K562 (cell line): Measurements from ENCODE around the gene GARIN1A. TPM values are rescaled to one million over a fixed set of nuclear protein-coding genes. Genes with fewer than 3 reads are reported as not detected.
A peak's percentile ranks its signal among the peaks of the same experiment; 100 is the strongest.

Experiments used
- CREB3L1 ChIP-seq: fragments of 450-650 bp; IDR thresholded peaks from 2 replicates; pipeline ENCODE4 v1.6.1; 2014; ENCODE audit warnings: low read depth, mild to moderate bottlenecking, moderate library complexity, borderline replicate concordance
- CTBP1 ChIP-seq: fragments of 450-650 bp; IDR thresholded peaks from 2 replicates; pipeline ENCODE4 v1.6.1; 2016; ENCODE audit warnings: borderline replicate concordance
- CTCF ChIP-seq, 3 experiments: IDR thresholded peaks in 2 of 3; conservative IDR thresholded peaks in 1 of 3; 2 replicates each; pipeline ENCODE4 v1.5.1; 2011 to 2012; ENCODE audit warnings: low read length in 3 of 3, mild to moderate bottlenecking in 3 of 3, control low read depth in 2 of 3, improper control_type of control experiment in 1 of 3, inconsistent platforms in 1 of 3, low read depth in 1 of 3, mixed read lengths in 1 of 3, moderate library complexity in 1 of 3; ENCODE audit not compliant: insufficient read depth in 2 of 3
- EP400 ChIP-seq: fragments of 450-650 bp; IDR thresholded peaks from 2 replicates; pipeline ENCODE4 v1.6.1; 2017; ENCODE audit warnings: antibody characterized with exemption, mild to moderate bottlenecking, moderate library complexity
- GABPB1 ChIP-seq: sonication (generic); formaldehyde crosslinking; IDR thresholded peaks from 2 replicates; pipeline ENCODE4 v1.8.0; 2022; ENCODE audit warnings: mild to moderate bottlenecking, missing genetic modification reagents
- HDAC1 ChIP-seq, 2 experiments: fragments of 450-650 bp; IDR thresholded peaks; 2 replicates each; pipeline ENCODE4 v1.6.1; 2016 to 2017; ENCODE audit warnings: inconsistent platforms in 1 of 2, mild to moderate bottlenecking in 1 of 2, moderate library complexity in 1 of 2
- STAT6 ChIP-seq: sonication (generic); formaldehyde crosslinking; IDR thresholded peaks from 2 replicates; pipeline ENCODE4 v1.8.1; 2023; ENCODE audit warnings: mild to moderate bottlenecking, missing genetic modification reagents
- ZBED1 ChIP-seq: IDR thresholded peaks from 2 replicates; pipeline ENCODE4 v1.6.1; 2014
- ZBTB40 ChIP-seq, 2 experiments: fragments of 450-650 bp in 1 of 2; sonication (generic) in 1 of 2; formaldehyde crosslinking in 1 of 2; IDR thresholded peaks; 2 replicates each; pipeline versions ENCODE4 v1.7.1 to v1.9.0; 2016 to 2022; ENCODE audit warnings: inconsistent platforms in 1 of 2, mild to moderate bottlenecking in 1 of 2, missing genetic modification reagents in 1 of 2
- ZFP30 ChIP-seq: fragments of 250-450 bp; sonication (Bioruptor Pico); IDR thresholded peaks from 2 replicates; pipeline ENCODE4 v1.8.0; 2022; ENCODE audit warnings: moderate library complexity, mild to moderate bottlenecking, inconsistent platforms, borderline replicate concordance
- ZZZ3 ChIP-seq: fragments of 450-650 bp; IDR thresholded peaks from 2 replicates; pipeline ENCODE4 v1.6.1; 2016; ENCODE audit warnings: antibody characterized with exemption, mild to moderate bottlenecking, moderate library complexity
- polyA plus RNA-seq, 8 experiments: library from polyadenylated mRNA; depleted of rRNA in 4 of 8; stranded (reverse) in 5 of 8; unstranded in 3 of 8; fragments of >200 nt; fragmentation: Nextera tagmentation in 2 of 8; fragmentation: Illumina TruSeq in 1 of 8; extraction: Ambion mirVana in 2 of 8; extraction: Trizol in 1 of 8; gene quantifications; 2 replicates each; pipeline versions ENCODE4 v1.2.1 to v1.2.3, GENCODE V29; 2011 to 2014; ENCODE audit warnings: inconsistent platforms in 1 of 8, missing spikeins in 1 of 8
- total RNA-seq, 7 experiments: library from RNA; depleted of rRNA in 6 of 7; stranded (reverse); fragments of >200 nt in 6 of 7; fragmentation: Illumina TruSeq in 2 of 7; extraction: Trizol in 2 of 7; gene quantifications; 2 replicates each; pipeline versions ENCODE4 v1.2.1 to v1.2.3, GENCODE V29; 2011 to 2021; ENCODE audit warnings: low replicate concordance in 1 of 7

The GARIN1A gene
- total and polyA plus RNA-seq, 9 of the 15 experiments (the other 6 are each of a cell fraction or from before 2014, with no cell fraction given): 0.01 to 0.41 (median 0.04) TPM; not detected in 3

GRCh38 chr7:128697302-128697905, 25.3 kb downstream of the GARIN1A start (continued):
- peak; percentile 44; the same call in 1 of the 2 replicates for TF ChIP-seq ZBTB40 (IDR thresholded peaks at IDR 0.05)
- no peak for TF ChIP-seq ZBTB40 (CRISPR knock-in tag; IDR thresholded peaks at IDR 0.05)
- TF ChIP-seq CTCF (IDR thresholded peaks at IDR 0.05 in 2 of 3, conservative IDR thresholded peaks at IDR 0.05 in 1 of 3; ENCODE audit: insufficient read depth in 2 of 3, low read depth in 1 of 3, low read length in 3 of 3): peak; percentile 54 to 77 (median 70)
- TF ChIP-seq ZBED1: 0 out of 2 replicates have a peak, but pooled peaks have one; percentile 69
- TF ChIP-seq CTBP1: peak; percentile 93; the same call in 1 of the 2 replicates
- TF ChIP-seq STAT6: peak; percentile 81; the same call in 1 of the 2 replicates
- peak; percentile 78; the same call in 1 of the 2 replicates for TF ChIP-seq ZZZ3
- peak; percentile 72 for TF ChIP-seq EP400
- TF ChIP-seq HDAC1 (IDR thresholded peaks at IDR 0.05): peak in 1 of 2 experiments; percentile 77; a peak in 2 of 4 replicates
- TF ChIP-seq GABPB1 (CRISPR knock-in tag): 0 out of 2 replicates have a peak, but pooled peaks have one; percentile 59
- no peak for TF ChIP-seq ZFP30 (CRISPR knock-in tag)
- peak; percentile 79; the same call in 1 of the 2 replicates for TF ChIP-seq CREB3L1
